Trophoblast cell (in vitro differentiated cells and primary cell): ENCODE measurements around the gene SPAG8.

Experiments
- DNase-seq, 2 donors: peaks; one replicate each; pipeline ENCODE4 v3.0.0-alpha.2; 2016
- H2AFZ ChIP-seq: 2 replicates; pipeline ENCODE4 v1.6.1; 2013; ENCODE audit warnings: low read length, moderate library complexity, mild to moderate bottlenecking; ENCODE audit not compliant: insufficient read depth, poor library complexity
- H2AK5ac ChIP-seq: 2 replicates; pipeline ENCODE4 v1.6.1; 2013; ENCODE audit warnings: mild to moderate bottlenecking, low read length
- H2BK120ac ChIP-seq: 2 replicates; pipeline ENCODE4 v1.6.1; 2013; ENCODE audit warnings: low read length, mild to moderate bottlenecking, moderate library complexity; ENCODE audit not compliant: insufficient read depth, poor library complexity
- H2BK12ac ChIP-seq: 2 replicates; pipeline ENCODE4 v1.6.1; 2013; ENCODE audit warnings: mild to moderate bottlenecking, low read length, moderate library complexity
- H2BK5ac ChIP-seq: 2 replicates; pipeline ENCODE4 v1.6.1; 2013; ENCODE audit warnings: low read length, low read depth, moderate library complexity, mild to moderate bottlenecking; ENCODE audit not compliant: poor library complexity
- H3K14ac ChIP-seq: 2 replicates; pipeline ENCODE4 v1.6.1; 2013; ENCODE audit warnings: mild to moderate bottlenecking, low read length
- H3K18ac ChIP-seq: 2 replicates; pipeline ENCODE4 v1.6.1; 2013; ENCODE audit warnings: mild to moderate bottlenecking, low read length
- H3K23ac ChIP-seq: 2 replicates; pipeline ENCODE4 v1.6.1; 2013; ENCODE audit warnings: low read length
- H3K27ac ChIP-seq: 2 replicates; pipeline ENCODE4 v1.5.1; 2013; ENCODE audit warnings: low read depth, mild to moderate bottlenecking, inconsistent platforms, low read length, moderate library complexity
- H3K27me3 ChIP-seq: 2 replicates; pipeline ENCODE4 v1.6.1; 2013; ENCODE audit warnings: inconsistent platforms, mild to moderate bottlenecking, low read length, moderate library complexity; ENCODE audit not compliant: insufficient read depth
- H3K36me3 ChIP-seq, 2 experiments: 1 replicate in 1 of 2; 2 replicates in 1 of 2; pipeline ENCODE4 v1.6.1; 2013; ENCODE audit warnings: low read length in 2 of 2, mild to moderate bottlenecking in 2 of 2, moderate library complexity in 1 of 2; ENCODE audit not compliant: insufficient read depth in 2 of 2, control insufficient read depth in 1 of 2
- H3K4ac ChIP-seq: 2 replicates; pipeline ENCODE4 v1.6.1; 2013; ENCODE audit warnings: low read depth, mild to moderate bottlenecking, low read length, moderate library complexity
- H3K4me1 ChIP-seq, 2 experiments: 1 replicate in 1 of 2; 2 replicates in 1 of 2; pipeline ENCODE4 v1.6.1; 2013; ENCODE audit warnings: low read length in 2 of 2, mild to moderate bottlenecking in 2 of 2, moderate library complexity in 1 of 2; ENCODE audit not compliant: insufficient read depth in 2 of 2, control insufficient read depth in 1 of 2
- H3K4me2 ChIP-seq: 2 replicates; pipeline ENCODE4 v1.6.1; 2013; ENCODE audit warnings: inconsistent platforms, mild to moderate bottlenecking, low read length, moderate library complexity
- H3K4me3 ChIP-seq: 2 replicates; pipeline ENCODE4 v1.5.1; 2013; ENCODE audit warnings: mild to moderate bottlenecking, low read depth, low read length, inconsistent platforms
- H3K79me1 ChIP-seq: one replicate; pipeline ENCODE4 v1.6.1; 2013; ENCODE audit warnings: low read length
- H3K79me2 ChIP-seq: 2 replicates; pipeline ENCODE4 v1.6.1; 2013; ENCODE audit warnings: low read length, mild to moderate bottlenecking; ENCODE audit not compliant: control insufficient read depth, insufficient read depth, poor library complexity
- H3K9ac ChIP-seq: 2 replicates; pipeline ENCODE4 v1.6.1; 2013; ENCODE audit warnings: mild to moderate bottlenecking, low read length
- H3K9me3 ChIP-seq: 2 replicates; pipeline ENCODE4 v1.6.1; 2013; ENCODE audit warnings: low read depth, mild to moderate bottlenecking, control low read depth, inconsistent platforms, low read length; ENCODE audit not compliant: insufficient read depth
- H4K12ac ChIP-seq: 2 replicates; pipeline ENCODE4 v1.6.1; 2013; ENCODE audit warnings: low read depth, mild to moderate bottlenecking, low read length, moderate library complexity
- H4K8ac ChIP-seq: 2 replicates; pipeline ENCODE4 v1.6.1; 2013; ENCODE audit warnings: low read depth, mild to moderate bottlenecking, low read length, moderate library complexity
- H4K91ac ChIP-seq: one replicate; pipeline ENCODE4 v1.6.1; 2013; ENCODE audit warnings: low read depth, mild to moderate bottlenecking, low read length, moderate library complexity
- WGBS: extraction: QIAGEN DNeasy Blood & Tissue Kit; methylation state at CpG from one replicate; pipeline ENCODE4 v1.1.7; 2013; ENCODE audit warnings: missing lambda C conversion rate; ENCODE audit not compliant: insufficient read length, insufficient coverage; ENCODE audit errors: extremely low coverage; 5-methylcytosine and 5-hydroxymethylcytosine counted together

SPAG8 gene

DNA sequence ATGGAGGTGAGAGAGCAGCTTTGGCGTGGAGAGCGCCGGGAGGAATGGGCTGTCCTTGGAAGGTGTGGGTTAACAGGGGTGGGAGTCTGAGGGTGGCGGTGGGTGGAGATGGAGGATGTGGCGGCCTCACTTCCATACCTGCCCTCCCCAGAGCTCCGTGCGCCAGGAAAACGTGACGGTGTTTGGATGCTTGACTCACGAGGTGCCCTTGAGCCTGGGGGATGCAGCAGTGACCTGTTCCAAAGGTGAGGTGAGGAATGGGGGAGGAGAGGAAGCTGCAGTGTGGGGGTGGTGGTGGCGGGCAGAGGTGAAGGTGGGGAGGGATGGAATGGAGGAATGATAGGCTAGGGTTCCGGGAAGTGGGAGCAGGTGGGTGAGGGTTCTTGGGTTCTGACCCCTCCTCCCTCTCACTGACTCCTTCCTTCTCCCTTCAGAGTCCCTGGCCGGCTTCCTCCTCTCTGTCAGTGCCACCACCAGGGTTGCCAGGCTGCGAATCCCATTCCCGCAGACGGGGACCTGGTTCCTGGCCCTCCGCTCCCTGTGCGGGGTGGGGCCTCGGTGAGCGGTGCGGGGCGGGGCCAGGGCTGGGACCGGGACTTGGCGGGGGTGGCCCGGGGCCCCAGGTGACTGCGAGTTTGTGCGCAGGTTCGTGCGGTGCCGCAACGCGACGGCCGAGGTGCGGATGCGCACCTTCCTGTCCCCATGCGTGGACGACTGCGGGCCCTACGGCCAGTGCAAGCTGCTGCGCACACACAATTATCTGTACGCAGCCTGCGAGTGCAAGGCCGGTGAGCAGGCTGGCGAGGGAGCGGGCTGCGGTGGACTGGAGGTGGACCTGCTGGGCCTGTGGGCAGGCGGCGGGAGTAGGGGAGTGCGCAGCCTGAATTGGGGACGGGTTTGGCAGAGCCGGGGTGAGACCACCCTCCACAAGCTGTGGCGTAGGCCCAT is 34.0 kb upstream of the SPAG8 start:
- Histone ChIP-seq H3K27me3 (peaks cover 3% of the 10 kb centered on the region), H2BK5ac (no peak overlapping the region), H4K12ac (no peak overlapping the region), H4K91ac (no peak overlapping the region), H2AFZ (no peak overlapping the region), H3K4me2 (peak overlapping the region; percentile 56), H3K4me3 (peak overlapping the region; percentile 32), H3K79me1 (no peaks in the 10 kb centered on the region), H3K79me2 (no peaks in the 10 kb centered on the region), H3K14ac (no peak overlapping the region), H2BK12ac (no peak overlapping the region), H2BK120ac (no peak overlapping the region), H3K23ac (no peak overlapping the region), H3K9me3 (peaks cover 2% of the 10 kb centered on the region), H2AK5ac (no peak overlapping the region), H3K4ac (no peak overlapping the region), H3K4me1 (peaks cover 4 to 10% of the 10 kb centered on the region in 2 experiments), H3K27ac (no peak overlapping the region), H3K9ac (no peak overlapping the region), H3K36me3 (peaks cover 0 to 5% of the 10 kb centered on the region in 2 experiments), H3K18ac (no peak overlapping the region), H4K8ac (no peak overlapping the region)
- no CpG with 5 or more reads among the region's 53 CpGs for WGBS
- peak in 1 of 2 donors; percentile 26 for DNase-seq

DNA sequence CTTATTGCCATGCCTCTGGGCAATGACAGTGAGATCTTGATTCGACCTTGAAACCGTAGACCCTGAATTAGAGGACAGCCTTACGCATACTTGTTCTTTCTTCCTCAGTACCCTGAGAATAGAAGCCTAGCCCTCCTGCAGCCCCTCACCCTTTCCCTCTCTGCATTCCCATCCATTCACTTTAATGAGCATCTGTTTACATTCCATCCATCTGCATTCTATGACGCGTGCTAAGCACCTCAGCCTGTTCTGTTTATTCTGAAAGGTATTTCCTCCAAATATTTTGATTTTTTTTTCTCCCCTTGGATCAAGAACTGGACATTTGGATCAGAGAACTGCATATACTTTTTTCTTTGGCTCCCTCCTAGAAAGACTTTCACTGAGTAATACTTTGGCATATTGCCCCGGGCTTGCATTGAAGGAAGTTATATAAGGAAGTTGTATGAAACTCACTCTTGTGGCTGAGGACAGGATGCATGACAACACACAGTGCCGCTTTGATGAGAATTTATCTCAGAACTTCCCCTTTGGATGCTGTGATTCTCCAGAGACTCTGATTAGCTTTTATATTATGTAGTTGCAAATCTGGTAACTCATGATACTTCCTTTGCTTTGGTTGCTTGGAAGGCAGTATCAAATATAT is 32.7 kb upstream of the SPAG8 start:
- H2AK5ac ChIP-seq: no peak overlapping the region
- peaks cover 0 to 5% of the 10 kb centered on the region in 2 experiments for H3K36me3 ChIP-seq
- H3K27ac ChIP-seq: no peak overlapping the region
- H3K27me3 ChIP-seq: peaks cover 3% of the 10 kb centered on the region
- H3K79me2 ChIP-seq: no peaks in the 10 kb centered on the region
- H3K4me2 ChIP-seq: no peak overlapping the region
- H3K4me1 ChIP-seq: peaks cover 4 to 10% of the 10 kb centered on the region in 2 experiments
- H3K23ac ChIP-seq: no peak overlapping the region
- H3K18ac ChIP-seq: no peak overlapping the region
- H4K8ac ChIP-seq: no peak overlapping the region
- H4K12ac ChIP-seq: no peak overlapping the region
- H2BK12ac ChIP-seq: no peak overlapping the region
- no peak overlapping the region for H2BK120ac ChIP-seq
- no peak overlapping the region for H3K9ac ChIP-seq
- no peak overlapping the region for H3K4me3 ChIP-seq
- no peak overlapping the region for H3K4ac ChIP-seq
- no CpG with 5 or more reads among the region's 7 CpGs for WGBS
- no peak overlapping the region for H2AFZ ChIP-seq
- H2BK5ac ChIP-seq: no peak overlapping the region
- H3K79me1 ChIP-seq: no peaks in the 10 kb centered on the region
- no peak overlapping the region for H4K91ac ChIP-seq
- DNase-seq: peak; percentile 22 to 39
- H3K14ac ChIP-seq: no peak overlapping the region
- H3K9me3 ChIP-seq: peaks cover 2% of the 10 kb centered on the region

DNA sequence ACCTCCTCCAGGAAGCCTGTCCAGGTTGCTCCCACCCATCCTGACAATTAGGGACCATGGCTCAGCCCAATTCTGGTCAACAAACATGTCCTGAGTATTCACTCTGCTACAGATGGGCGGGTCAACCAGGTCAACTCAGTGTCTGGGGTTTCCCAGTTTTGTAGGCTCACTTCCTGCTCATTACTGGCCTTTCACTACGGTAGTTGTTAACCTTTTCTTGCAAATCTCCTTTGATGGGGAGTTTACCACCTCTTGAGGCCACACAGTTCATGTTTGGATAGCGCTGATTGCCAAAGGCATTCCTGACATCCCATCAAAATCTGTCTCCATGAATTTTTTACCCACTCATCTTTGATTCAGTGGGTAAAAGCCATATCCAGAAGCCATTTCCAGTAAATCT is 30.7 kb upstream of the SPAG8 start:
- Histone ChIP-seq H2BK120ac (no peak overlapping the region), H3K79me2 (no peaks in the 10 kb centered on the region), H3K4ac (no peak overlapping the region), H3K27me3 (peaks cover 3% of the 10 kb centered on the region), H4K91ac (no peak overlapping the region), H3K9me3 (peaks cover 2% of the 10 kb centered on the region), H4K8ac (no peak overlapping the region), H3K4me3 (no peak overlapping the region), H3K14ac (no peak overlapping the region), H2AK5ac (no peak overlapping the region), H3K79me1 (no peaks in the 10 kb centered on the region), H3K36me3 (peaks cover 0 to 5% of the 10 kb centered on the region in 2 experiments), H2BK12ac (no peak overlapping the region), H3K9ac (no peak overlapping the region), H2BK5ac (no peak overlapping the region), H3K4me1 (peaks cover 4 to 10% of the 10 kb centered on the region in 2 experiments), H2AFZ (no peak overlapping the region), H3K4me2 (no peak overlapping the region), H3K23ac (no peak overlapping the region), H4K12ac (no peak overlapping the region), H3K27ac (no peak overlapping the region), H3K18ac (no peak overlapping the region)
- no peak for DNase-seq
- WGBS: no CpG with 5 or more reads among the region's 3 CpGs

DNA sequence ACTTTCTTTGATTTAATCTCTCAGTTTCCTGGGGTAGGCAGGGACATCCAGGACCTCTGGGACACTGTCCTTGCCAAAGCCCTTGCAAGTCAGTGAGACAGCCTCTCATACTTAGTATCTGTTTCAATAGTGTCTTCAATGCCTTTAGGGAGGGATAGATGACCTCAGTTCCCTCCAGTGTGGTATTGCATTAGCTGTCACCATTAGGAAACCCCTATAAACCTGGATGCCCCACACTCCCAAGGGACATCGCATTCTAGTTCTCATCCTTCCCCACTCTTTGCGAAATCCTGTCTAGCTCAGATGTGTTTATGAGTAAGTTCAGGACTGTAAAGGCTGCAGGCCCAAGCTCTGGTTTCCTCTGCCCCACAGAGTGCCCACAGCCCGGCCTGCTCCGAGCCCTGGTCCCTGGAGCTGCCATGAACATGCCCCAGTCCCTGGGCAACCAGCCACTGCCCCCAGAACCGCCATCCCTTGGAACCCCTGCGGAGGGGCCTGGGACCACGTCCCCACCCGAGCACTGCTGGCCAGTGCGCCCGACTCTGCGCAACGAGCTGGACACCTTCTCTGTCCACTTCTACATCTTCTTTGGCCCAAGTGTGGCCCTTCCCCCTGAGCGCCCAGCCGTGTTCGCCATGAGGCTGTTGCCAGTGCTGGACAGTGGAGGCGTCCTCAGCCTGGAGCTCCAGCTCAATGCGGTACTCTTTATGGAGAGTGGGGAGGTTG is 30.1 kb upstream of the SPAG8 start:
- no peak overlapping the region for H2BK12ac ChIP-seq

More for the DNA sequence above, 30.1 kb upstream of the SPAG8 start:
- no peak overlapping the region for H4K12ac ChIP-seq
- H2BK5ac ChIP-seq: no peak overlapping the region
- no peak overlapping the region for H3K4me3 ChIP-seq
- no peak overlapping the region for H2AK5ac ChIP-seq
- no peaks in the 10 kb centered on the region for H3K79me2 ChIP-seq
- H4K8ac ChIP-seq: no peak overlapping the region
- H3K36me3 ChIP-seq: peaks cover 0 to 5% of the 10 kb centered on the region in 2 experiments
- no peak overlapping the region for H4K91ac ChIP-seq
- H3K23ac ChIP-seq: no peak overlapping the region
- no peak overlapping the region for H3K14ac ChIP-seq
- H3K18ac ChIP-seq: no peak overlapping the region
- H3K4me1 ChIP-seq: peaks cover 4 to 10% of the 10 kb centered on the region in 2 experiments
- no peak overlapping the region for H2BK120ac ChIP-seq
- no peak overlapping the region for H2AFZ ChIP-seq
- H3K27me3 ChIP-seq: peaks cover 3% of the 10 kb centered on the region
- no peaks in the 10 kb centered on the region for H3K79me1 ChIP-seq
- no peak overlapping the region for H3K4ac ChIP-seq
- H3K9me3 ChIP-seq: peaks cover 2% of the 10 kb centered on the region
- no peak overlapping the region for H3K9ac ChIP-seq
- WGBS: no CpG with 5 or more reads among the region's 17 CpGs
- no peak overlapping the region for H3K4me2 ChIP-seq
- DNase-seq: no peak
- no peak overlapping the region for H3K27ac ChIP-seq
